H1 (cell line): ENCODE measurements around the gene SH3RF3. TPM values are rescaled to one million over a fixed set of nuclear protein-coding genes. Genes with fewer than 3 reads are reported as not detected.

Source experiments
- ATF2 ChIP-seq: IDR thresholded peaks from 2 replicates; pipeline ENCODE4 v1.6.1; 2012; ENCODE audit warnings: low read length, inconsistent platforms
- SIX5 ChIP-seq: IDR thresholded peaks from 2 replicates; pipeline ENCODE4 v1.6.1; 2011; ENCODE audit warnings: mild to moderate bottlenecking, low read depth, low read length
- TCF12 ChIP-seq: IDR thresholded peaks from 2 replicates; pipeline ENCODE4 v1.6.1; 2011; ENCODE audit warnings: low read depth, mild to moderate bottlenecking, low read length
- polyA plus RNA-seq, 7 experiments: library from polyadenylated mRNA; depleted of rRNA in 3 of 7; stranded (reverse) in 5 of 7; unstranded in 2 of 7; fragments of >200 nt in 5 of 7; fragments of 200-250 nt in 2 of 7; gene quantifications; 1 replicate in 5 of 7; 2 replicates in 1 of 7; 4 replicates in 1 of 7; pipeline versions ENCODE4 v1.2.1 to v1.2.3, GENCODE V29; 2011 to 2013; ENCODE audit warnings: missing spikeins in 2 of 7, mixed read lengths in 2 of 7
- total RNA-seq: library from RNA; stranded (reverse); fragmentation: NEBNext Ultra II Directional; extraction: Animal tissue kit (Norgen Biotek cat#: 25700); gene quantifications from 2 replicates; pipeline ENCODE4 v1.2.1, GENCODE V29; 2021

SH3RF3 gene
- total and polyA plus RNA-seq, 2 of the 8 experiments (the other 6 are each of a cell fraction or from before 2014, with no cell fraction given) = 0.11 to 0.65 TPM

- no peak for TF ChIP-seq ATF2
- no peak for TF ChIP-seq SIX5
- TF ChIP-seq TCF12 = no peak
Observed at GRCh38 chr2:109508556-109508955, 379.6 kb downstream of the SH3RF3 start (continued).
